NCI-H1694 treated with DMSO at 0.1 percent for 48 hours (cell line): ENCODE data around the gene SOSTDC1.
"Not testable (repeated sequence)": the region's sequence is repeated elsewhere in the genome, so short reads cannot be mapped to it uniquely, and the experiment has no call there.

ENCODE experiments used
- DNase-seq: peaks from one replicate; lab custom pipeline; 2025; lab: John Stamatoyannopoulos, UW

SOSTDC1 gene, protein sequence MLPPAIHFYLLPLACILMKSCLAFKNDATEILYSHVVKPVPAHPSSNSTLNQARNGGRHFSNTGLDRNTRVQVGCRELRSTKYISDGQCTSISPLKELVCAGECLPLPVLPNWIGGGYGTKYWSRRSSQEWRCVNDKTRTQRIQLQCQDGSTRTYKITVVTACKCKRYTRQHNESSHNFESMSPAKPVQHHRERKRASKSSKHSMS

DNA sequence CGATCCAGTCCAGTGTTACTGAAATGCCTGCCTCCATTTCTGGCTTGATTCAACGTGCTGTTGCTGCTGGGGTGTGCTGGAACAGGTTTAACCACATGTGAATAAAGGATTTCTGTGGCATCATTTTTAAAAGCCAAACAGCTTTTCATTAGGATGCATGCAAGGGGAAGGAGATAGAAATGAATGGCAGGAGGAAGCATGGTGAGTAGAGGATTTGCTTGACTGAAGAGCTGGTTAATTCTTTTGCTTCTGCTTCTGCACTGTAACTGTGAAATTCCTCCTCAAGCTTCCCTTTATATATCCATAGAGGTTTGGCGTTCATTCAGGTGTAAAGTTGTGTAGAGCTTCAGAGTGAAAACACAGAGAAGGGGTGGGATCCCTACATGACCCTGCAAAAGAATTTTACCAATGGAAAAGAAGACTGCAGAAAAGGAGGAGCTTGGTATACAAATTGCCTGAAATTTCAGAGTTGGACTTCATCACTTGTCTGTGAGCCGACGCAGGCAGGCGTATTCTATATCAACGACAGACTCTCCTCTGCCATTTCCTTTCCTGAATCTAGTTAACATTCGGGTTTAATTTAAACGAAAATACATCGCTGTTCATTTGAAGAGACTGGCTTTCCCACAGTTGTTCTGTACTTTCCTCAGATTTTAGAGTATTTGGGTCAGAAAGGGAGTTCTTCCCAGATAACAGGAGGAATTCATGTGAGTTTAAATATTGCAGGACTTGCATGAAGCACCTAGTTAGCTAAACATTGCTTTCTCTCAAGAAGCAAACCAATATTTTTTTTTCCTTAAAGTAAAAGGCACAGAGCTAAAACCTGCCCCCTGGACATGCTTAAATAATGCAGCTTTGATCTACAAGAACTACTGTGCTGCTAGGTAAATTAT, at the start of gene SOSTDC1:
SOSTDC1 (minus strand) TSS at position 270 of the 893 bp plus-strand sequence; CDS start at position 200, 70 bp downstream.
- DNase-seq: no peak

DNA sequence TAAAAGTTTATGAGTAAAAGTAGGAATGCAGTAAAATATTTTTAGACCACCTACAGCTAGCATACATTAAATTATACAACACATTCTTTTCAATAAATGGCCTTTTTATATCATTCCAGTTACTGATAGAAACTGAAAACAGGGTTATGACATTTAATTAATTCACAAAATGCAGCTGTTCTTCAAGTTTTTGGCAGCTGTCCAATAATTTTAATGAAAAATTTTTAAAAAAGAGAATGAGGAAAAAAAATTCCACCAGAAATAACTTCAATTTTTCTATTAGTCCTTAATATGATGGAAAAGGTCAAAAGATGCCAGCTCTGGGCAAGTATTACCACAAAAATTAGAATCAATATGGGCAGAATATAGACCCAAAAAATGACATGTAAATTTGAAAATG, 49.2 kb upstream of the SOSTDC1 start:
- DNase-seq: no peak

DNA sequence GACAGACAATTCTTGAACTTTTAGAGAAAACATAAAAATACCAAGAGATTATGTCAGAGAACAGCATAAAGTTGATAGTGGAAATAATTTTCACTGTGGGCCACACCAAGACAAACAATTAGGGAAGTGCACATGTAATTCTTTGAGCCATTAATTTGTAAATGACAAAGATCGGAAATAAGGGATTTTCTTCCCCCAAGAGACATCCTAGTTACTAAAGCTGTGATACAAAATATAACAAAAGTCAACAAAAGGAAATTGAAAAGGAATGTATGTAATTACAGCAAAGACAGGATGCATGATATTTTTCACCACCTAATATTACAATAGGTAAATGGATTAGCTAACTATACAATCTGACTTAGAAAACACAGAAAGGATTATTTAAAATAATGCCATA, 48.7 kb upstream of the SOSTDC1 start:
- no peak for DNase-seq

DNA sequence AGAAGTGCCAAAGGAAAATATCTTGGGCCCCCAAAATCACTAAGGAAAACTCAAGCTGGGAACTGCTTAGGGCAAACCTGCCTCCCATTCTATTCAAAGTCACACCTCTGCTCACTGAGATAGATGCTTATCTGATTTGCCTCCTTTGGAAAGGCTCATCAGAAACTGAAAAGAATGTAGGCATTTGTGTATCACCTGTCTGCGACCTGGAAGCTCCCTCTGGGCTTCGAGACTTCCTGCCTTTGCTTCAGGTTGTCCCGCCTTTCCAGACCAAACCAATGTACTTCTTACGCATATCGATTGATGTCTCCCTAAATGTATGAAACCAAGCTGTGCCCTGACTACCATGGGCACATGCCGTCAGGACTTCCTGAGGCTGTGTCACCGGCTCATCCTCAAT, 46.6 kb upstream of the SOSTDC1 start:
- DNase-seq: no peak

DNA sequence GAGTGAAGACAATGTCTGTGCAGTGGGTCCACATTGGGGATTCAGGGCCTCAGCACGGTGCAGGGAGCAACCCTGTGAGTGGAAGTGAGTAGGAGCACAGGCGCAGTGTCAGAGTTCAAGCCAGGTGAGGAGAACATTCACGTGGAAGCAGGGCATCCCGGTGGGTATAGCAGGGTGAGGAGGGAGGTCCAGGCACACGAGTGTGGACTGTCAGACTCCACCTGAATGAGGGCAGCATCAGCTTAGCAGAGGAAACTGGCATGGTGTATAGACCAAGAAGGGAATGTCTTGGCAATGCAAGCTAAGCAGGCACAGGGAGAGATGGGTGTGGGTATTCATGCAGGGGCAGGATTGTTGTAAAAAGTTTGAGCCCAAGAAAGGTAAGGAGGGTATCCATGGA, 45.8 kb upstream of the SOSTDC1 start:
- DNase-seq: no peak

DNA sequence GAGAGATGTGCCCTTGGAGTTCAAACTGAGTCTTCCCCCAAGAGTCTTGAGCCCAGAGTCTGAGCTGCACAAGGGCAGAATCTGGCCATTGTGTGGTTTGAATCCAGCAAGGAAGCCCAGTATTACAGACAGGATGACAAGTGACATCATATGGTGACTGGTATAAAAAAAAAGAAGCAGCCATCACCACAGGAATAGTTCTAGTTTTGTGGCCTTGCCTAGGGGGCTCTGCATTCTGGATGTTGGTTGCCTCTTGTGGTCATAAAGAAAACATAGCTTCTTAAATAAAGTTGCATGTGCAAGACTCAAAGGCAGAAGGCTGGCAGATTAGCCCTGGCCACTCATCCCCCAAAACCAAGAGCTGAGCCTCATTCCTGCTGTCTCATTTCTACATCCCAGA, 44.3 kb upstream of the SOSTDC1 start:
- no peak for DNase-seq

DNA sequence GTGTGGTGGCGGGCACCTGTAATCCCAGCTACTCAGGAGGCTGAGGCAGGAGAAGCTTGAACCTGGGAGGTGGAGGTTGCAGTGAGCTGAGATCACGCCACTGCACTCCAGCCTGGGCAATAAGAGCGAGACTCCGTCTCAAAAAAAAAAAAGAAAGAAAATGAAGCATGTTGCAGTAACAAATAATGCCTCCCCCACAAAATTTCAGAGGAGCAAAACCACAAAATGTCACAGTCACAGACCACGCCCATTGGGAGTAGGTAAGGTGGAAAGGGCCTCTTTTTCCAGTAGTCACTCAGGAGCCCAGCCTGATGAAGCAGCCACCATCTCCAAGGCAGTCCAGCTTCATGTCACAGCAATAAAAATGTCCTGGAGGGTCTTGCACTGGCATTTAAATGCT, 40.9 kb upstream of the SOSTDC1 start:
- DNase-seq: not testable (repeated sequence)

DNA sequence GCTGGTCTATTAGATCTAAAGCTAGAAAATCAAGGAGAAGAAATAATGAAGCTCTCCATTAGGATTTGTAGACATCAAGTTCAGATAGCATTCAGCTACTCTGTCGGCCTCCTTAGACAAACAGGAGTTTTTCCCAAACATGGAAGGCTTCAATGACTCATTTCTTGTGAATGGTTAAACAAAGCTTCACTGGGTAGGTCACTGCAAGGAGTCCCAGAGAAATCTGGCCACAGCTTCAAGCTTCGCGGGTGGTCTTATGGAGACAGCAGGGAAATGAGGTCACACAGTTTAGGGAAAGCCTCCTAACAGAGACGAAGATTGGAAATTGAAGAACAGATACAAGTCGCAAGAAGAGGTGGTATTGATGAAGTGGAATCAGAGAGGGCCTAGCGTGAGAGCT, 38.5 kb upstream of the SOSTDC1 start:
- no peak for DNase-seq

DNA sequence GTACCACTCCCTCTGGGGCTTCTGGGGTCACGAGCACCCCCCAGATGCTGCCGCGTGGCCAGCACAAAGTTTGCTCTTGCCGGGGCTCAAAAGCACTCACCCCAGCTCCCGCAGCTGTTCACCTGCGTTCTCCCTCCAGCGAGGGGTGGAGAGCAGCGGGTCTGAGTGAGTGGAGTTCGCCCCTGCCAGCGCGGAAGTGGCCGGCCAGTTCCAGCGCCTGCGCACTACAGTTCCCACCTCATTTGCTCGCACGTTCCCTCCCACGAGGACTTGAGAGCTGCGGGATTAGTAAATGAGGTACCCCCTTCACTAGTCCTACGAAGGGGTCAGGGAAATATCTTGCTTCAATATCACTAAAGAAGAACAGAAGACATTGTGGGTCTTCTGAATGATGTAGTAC, 36.8 kb upstream of the SOSTDC1 start:
- no peak for DNase-seq

DNA sequence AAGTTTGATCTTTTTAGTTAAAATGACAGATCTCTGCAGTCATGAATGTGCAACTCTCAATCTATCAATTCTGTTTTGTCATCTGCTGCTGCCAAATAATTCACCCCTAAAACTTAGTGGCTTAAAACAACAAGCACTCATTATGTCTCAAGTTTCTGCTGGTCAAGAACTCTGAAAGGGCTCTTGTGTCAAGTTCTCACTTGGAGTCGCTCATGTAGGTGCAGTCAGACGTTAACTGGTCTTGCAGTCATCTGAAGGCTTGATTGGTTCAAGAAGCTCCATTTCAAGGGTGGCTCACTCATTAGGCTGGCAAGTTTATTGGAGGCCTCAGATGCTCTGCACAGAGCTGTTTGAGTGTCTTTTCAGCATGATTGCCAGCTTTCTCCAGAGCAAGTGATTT, 32.6 kb upstream of the SOSTDC1 start:
- no peak for DNase-seq

DNA sequence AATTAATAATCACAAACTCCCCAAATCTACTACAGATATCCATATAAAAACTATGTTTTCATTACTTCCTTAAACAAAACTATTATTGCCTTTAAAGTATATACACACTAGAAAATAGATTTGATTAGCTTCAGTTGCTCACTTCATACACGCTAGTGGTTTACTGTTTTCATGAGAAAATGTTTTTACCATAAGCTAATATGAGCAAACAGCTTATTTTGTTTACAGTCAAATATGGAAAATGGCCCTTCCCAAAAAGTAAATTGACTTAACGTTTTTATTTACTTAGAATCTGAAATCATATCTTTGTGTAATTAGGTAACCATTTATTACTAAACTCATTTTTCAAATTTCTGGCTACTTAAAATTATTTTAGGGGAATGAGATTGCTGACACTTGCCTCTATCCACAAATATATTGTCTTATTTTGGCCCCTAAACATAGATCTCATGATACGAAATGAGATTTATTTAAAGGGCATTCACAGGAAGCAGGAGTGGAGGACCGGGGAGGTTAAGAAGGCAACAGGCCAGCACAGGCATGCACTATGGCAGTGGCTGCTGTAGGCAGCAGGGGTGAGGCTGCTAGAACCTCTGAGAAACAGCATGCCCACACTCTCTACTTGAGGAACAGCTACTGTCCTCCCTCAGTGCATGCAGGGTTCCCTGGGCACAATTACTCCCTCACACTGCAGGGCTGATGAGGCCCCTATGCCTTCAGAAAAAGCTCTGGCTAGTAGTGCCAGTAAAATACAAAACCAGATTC, 29.6 kb upstream of the SOSTDC1 start:
- no peak for DNase-seq

DNA sequence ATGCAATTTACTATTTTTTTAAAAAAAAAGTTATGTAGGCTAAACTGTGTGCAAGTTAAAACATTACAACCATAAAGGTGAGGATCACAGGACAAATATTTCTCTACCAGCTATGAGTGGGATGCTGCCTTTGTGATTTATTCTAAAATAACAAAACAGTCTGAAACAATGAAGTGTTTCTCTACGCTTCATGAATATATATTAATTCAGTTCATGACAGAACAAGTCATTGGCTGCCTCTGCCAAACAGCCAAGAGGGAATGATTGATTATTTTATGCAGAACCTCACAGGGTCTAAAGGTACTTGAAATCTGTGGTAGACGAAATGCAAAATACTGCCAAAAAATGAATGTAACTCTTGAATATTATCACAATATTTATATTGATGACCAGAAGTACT, 29.0 kb upstream of the SOSTDC1 start:
- DNase-seq: no peak

DNA sequence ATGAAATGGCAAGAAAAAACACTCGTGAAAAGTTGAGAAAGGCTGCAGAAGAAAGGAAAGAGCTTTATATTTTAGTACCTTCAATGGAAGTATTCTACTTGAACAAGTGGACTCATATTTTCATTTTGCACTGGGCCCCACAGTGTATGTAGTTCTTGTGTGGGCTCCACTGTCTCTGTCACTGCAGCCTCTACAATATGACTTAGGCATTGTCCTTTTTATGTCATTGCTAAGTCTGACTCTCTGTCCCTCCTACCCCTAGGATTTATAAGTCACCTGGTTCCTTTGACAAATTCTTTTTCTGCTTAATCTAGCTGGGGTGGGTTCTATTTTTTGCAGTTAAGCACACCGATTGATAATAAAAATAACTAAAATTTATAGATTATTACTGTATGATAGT, 27.7 kb upstream of the SOSTDC1 start:
- no peak for DNase-seq

DNA sequence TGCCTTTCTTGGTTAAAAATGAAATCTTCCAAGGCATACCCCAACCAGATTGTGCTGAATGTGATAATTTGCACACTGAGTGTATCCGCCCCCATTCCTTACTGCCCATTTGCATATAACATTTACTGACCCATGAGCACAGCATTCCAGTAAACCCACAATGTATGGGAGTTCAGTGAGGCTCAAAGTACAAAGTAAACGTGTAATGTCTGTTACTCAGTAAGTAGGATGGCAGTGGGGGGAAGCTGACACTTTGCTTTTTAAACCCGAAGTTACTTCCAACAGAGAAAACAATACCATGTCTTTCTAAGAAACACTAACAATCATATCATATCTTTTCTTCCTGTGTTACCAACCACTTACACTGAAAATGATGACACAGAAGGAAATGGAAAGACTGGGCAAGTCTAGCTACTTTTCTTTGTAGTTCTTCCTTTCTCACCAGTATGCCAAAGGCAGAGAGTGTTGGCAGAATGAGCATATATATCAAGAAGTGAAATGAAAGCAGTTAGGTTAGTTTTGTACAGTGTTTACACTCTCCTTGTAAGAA, 27.1 kb upstream of the SOSTDC1 start:
- no peak for DNase-seq

DNA sequence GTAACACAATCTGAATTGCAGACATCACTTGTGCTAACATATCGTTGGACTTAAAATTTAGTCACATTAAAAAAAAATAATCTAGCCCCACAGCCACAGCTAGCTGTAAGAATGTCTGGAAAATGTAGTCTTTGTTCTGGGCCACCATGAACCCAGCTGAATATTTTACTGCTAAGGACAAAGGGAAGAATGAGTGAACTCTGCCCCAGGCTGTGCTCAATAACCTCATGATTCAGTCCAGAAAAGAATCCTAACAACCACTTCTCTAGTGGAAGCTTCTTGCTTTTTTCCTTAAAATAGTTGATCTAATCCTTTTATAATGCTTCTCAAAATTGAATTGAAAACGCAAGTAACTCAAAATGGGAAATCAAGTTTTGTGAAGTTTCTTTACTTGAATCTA, 25.6 kb upstream of the SOSTDC1 start:
- no peak for DNase-seq

DNA sequence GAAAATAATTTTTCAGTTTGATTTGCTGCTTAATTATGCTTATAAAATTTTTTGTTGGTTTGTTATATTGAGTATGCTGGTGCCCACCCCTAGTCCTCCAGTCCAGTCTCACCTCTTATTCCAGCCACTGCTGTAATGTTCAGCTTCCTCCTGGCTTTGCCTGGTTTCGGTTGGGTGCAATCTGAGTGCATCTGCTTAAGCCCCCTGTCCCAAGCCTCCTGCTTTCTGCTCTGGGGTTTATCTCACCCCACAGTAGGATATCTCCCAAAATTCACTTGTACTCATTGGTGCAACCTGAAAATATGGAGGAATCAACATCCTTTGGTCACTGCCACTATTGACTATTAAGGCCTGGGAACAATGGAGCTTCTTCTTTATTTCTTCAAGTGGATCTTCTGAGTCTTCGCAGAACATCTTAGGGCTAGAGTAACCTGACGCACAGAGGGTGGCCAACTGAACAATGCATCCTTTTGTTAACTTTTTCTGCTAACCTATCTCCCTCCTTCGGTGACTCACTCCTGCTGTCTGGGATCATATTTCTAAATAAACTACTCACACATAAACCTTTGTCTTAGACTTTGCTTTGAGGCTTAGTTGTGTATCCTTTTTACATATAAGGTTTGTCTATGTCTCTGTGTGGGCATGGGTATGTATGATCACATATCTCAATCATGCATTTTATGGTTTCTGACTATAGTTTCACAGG, 19.1 kb upstream of the SOSTDC1 start:
- DNase-seq: no peak

DNA sequence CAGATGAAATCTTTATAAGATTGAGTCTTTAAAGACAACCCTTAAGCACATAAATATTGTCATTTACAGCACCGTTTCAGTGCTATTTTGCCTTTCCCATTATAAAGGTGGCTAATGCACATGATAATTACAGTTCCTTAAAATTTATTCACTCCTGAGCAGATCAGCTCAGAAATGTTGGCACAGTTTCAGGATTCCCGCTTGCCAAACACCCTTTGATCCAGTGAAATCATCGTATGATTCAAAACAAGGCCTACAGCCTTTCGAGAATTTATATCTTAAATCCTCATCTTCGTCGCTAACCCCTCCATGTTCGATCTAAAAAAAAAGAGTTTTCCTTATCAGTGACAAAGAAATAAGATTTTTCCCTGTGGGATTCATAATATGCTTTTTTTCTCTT, 14.1 kb upstream of the SOSTDC1 start:
- no peak for DNase-seq

DNA sequence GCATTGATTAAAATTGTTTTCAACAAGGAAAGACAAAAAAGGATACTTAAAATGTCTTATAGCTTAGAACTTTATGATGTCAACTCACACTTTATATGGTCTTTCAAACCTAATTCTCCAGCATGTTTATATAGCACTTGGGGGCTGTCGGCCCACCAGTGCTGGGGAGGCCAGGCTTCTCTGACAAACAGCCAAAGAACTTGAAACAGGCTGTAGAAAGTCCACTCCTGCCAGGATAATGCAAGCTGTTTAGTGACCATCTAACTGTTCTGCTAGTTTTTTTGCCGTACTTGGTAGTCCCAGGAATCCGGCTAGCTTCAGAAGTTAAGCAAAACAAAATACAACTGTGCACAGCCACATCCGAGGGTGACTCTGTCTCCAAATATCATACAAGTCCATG, 13.6 kb upstream of the SOSTDC1 start:
- DNase-seq: no peak

DNA sequence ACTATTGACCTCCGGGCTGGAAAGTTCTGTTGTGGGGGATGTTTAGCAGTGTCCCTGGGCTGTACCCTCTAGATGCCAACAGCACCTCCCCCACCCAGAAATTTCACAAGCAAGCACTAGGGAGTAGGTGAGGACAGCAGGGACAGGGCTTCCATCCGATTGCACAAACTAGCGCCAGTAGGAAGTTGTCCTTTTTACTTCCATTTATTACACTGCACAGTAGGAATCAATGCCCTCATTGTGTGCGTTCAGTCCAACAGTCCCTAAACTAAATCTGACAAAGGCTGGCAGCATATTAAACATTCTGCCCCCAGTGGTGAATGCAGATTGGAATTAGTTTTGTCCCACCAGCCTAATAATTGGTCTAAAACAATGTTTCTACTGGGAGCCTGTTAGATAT, 6.4 kb upstream of the SOSTDC1 start:
- DNase-seq: no peak

DNA sequence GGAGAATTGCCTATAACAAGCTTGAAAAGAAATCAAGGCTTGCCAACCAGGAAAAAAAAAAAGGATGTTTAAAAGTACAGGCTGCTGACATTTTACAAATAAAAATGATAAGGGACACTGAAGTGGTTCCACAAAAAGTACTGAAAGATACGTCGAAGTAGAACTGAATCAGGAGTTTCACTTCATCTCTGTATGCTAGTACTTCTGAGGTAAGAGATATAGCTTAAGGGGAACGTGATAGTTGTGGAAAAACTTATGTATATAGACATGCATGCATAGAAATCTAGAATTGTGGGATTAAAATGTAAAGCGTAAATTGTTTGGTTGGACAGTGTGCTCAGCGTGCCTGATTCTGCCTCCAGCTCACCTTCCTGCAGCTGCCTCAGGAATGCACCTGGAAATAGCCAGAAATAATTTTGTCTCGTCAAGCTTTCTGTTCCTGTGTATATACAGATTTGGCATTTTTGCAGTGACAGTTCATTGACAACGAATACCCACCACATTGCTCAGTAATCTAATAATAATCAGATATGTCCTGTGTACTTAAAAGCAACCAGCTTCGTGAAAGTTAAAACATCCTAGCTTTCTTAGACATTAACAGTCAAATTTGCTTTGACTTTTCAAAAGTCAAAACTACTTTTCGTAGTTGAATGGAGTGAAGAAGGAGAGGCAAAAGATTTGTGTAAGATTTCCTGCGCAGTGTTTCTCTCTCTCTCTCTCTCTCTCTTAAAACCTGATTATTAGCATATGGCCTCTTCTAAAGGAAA, 1.4 kb downstream of the SOSTDC1 start:
- no peak for DNase-seq

DNA sequence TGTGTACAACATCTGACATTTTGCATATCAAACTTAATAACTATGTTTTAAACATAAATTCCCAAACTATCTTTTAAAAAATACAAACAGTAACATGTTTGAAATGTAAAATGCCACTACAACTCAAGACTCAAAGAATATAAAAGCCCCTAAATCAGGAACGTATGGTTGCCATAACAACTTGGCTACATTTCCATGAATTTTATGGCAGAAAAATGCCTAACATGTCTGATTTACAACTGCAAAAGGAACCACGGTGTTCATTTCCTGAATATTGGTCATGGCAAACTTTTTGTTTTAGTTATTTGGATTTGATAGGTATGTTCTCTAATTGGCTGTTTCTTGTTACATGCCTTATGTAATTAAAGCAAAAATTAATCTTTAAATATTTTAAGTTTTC, 2.0 kb downstream of the SOSTDC1 start:
- DNase-seq: no peak
